Mesenchymal stem cell (in vitro differentiated cells and primary cell): ENCODE data around the gene RPL28.
"Not testable (repeated sequence)": the region's sequence is repeated elsewhere in the genome, so short reads cannot be mapped to it uniquely, and the experiment has no call there.

Experiments
- DNase-seq: peaks from one replicate; pipeline ENCODE4 v3.0.0-alpha.2; 2013
- H2AFZ ChIP-seq: one replicate; pipeline ENCODE4 v1.6.1; 2013; ENCODE audit warnings: low read depth, mild to moderate bottlenecking, control low read depth, inconsistent platforms, low read length, moderate library complexity
- H2AK5ac ChIP-seq: 2 replicates; pipeline ENCODE4 v1.6.1; 2013; ENCODE audit warnings: low read length, moderate library complexity, mild to moderate bottlenecking, inconsistent platforms; ENCODE audit not compliant: severe bottlenecking
- H2BK120ac ChIP-seq: one replicate; pipeline ENCODE4 v1.6.1; 2013; ENCODE audit warnings: low read depth, mild to moderate bottlenecking, inconsistent platforms, low read length, moderate library complexity
- H2BK12ac ChIP-seq, 2 experiments: one replicate each; pipeline ENCODE4 v1.6.1; 2013; ENCODE audit warnings: inconsistent platforms in 2 of 2, low read length in 2 of 2, mild to moderate bottlenecking in 2 of 2, moderate library complexity in 2 of 2, control low read depth in 1 of 2
- H2BK15ac ChIP-seq: one replicate; pipeline ENCODE4 v1.6.1; 2013; ENCODE audit warnings: mild to moderate bottlenecking, low read depth, inconsistent platforms; ENCODE audit not compliant: poor library complexity, severe bottlenecking
- H2BK5ac ChIP-seq: 2 replicates; pipeline ENCODE4 v1.6.1; 2013; ENCODE audit warnings: low read depth, mild to moderate bottlenecking, low read length, control low read depth, inconsistent platforms; ENCODE audit not compliant: poor library complexity, severe bottlenecking
- H3K14ac ChIP-seq, 2 experiments: one replicate each; pipeline ENCODE4 v1.6.1; 2013; ENCODE audit warnings: inconsistent platforms in 2 of 2, low read length in 2 of 2, control low read depth in 1 of 2, mild to moderate bottlenecking in 1 of 2, moderate library complexity in 1 of 2
- H3K18ac ChIP-seq, 2 experiments: one replicate each; pipeline ENCODE4 v1.6.1; 2013; ENCODE audit warnings: inconsistent platforms in 2 of 2, low read length in 2 of 2, control low read depth in 1 of 2, low read depth in 1 of 2, mild to moderate bottlenecking in 1 of 2
- H3K23ac ChIP-seq, 2 experiments: one replicate each; pipeline ENCODE4 v1.6.1; 2013; ENCODE audit warnings: inconsistent platforms in 2 of 2, low read length in 2 of 2, mild to moderate bottlenecking in 2 of 2, moderate library complexity in 2 of 2, control low read depth in 1 of 2
- H3K27ac ChIP-seq: 2 replicates; pipeline ENCODE4 v1.5.1; 2013; ENCODE audit warnings: mild to moderate bottlenecking, moderate library complexity, low read length, control low read depth, inconsistent platforms; ENCODE audit not compliant: poor library complexity, severe bottlenecking
- H3K27me3 ChIP-seq, 2 experiments: 2 replicates each; pipeline versions ENCODE4 v1.6.1 to v1.7.0; 2013; ENCODE audit warnings: low read length in 2 of 2, mild to moderate bottlenecking in 2 of 2, moderate library complexity in 2 of 2, control low read depth in 1 of 2, inconsistent platforms in 1 of 2; ENCODE audit not compliant: control insufficient read depth in 1 of 2, insufficient read depth in 1 of 2
- H3K36me3 ChIP-seq, 2 experiments: 2 replicates each; pipeline versions ENCODE4 v1.6.1 to v1.7.0; 2013; ENCODE audit warnings: low read length in 2 of 2, control low read depth in 1 of 2, inconsistent platforms in 1 of 2, low read depth in 1 of 2, mild to moderate bottlenecking in 1 of 2; ENCODE audit not compliant: insufficient read depth in 2 of 2, control insufficient read depth in 1 of 2
- H3K4ac ChIP-seq, 2 experiments: one replicate each; pipeline ENCODE4 v1.6.1; 2013; ENCODE audit warnings: inconsistent platforms in 2 of 2, low read length in 2 of 2, mild to moderate bottlenecking in 2 of 2, moderate library complexity in 2 of 2, control low read depth in 1 of 2, low read depth in 1 of 2
- H3K4me1 ChIP-seq: 2 replicates; pipeline ENCODE4 v1.6.1; 2013; ENCODE audit warnings: low read depth, low read length, control low read depth; ENCODE audit not compliant: control insufficient read depth, insufficient read depth
- H3K4me2 ChIP-seq: 2 replicates; pipeline ENCODE4 v1.6.1; 2013; ENCODE audit warnings: low read length, mild to moderate bottlenecking, inconsistent platforms; ENCODE audit not compliant: poor library complexity, severe bottlenecking
- H3K4me3 ChIP-seq, 2 experiments: 2 replicates each; pipeline versions ENCODE4 v1.5.1 to v1.7.0; 2013; ENCODE audit warnings: low read length in 2 of 2, mild to moderate bottlenecking in 2 of 2, control low read depth in 1 of 2, low read depth in 1 of 2; ENCODE audit not compliant: insufficient read depth in 1 of 2
- H3K79me1 ChIP-seq: replicated peaks from 2 replicates; pipeline ENCODE4 v1.6.1; 2013; ENCODE audit warnings: mild to moderate bottlenecking, control low read depth, low read length, inconsistent platforms; ENCODE audit not compliant: poor library complexity, severe bottlenecking
- H3K9ac ChIP-seq: 2 replicates; pipeline ENCODE4 v1.7.0; 2013; ENCODE audit warnings: mild to moderate bottlenecking, low read length, moderate library complexity
- H3K9me3 ChIP-seq: 2 replicates; pipeline ENCODE4 v1.7.0; 2013; ENCODE audit warnings: mild to moderate bottlenecking, low read length; ENCODE audit not compliant: control insufficient read depth
- H4K8ac ChIP-seq: one replicate; pipeline ENCODE4 v1.6.1; 2013; ENCODE audit warnings: inconsistent platforms, mild to moderate bottlenecking, low read length, moderate library complexity
- H4K91ac ChIP-seq: one replicate; pipeline ENCODE4 v1.6.1; 2013; ENCODE audit warnings: mild to moderate bottlenecking, low read length, inconsistent platforms
- WGBS: methylation state at CpG from one replicate; pipeline ENCODE4 v1.1.7; 2013; ENCODE audit warnings: mixed read lengths; 5-methylcytosine and 5-hydroxymethylcytosine counted together

Gene RPL28

GRCh38 chr19:55406091-55406825 lies 20.5 kb downstream of the RPL28 start:
- no peak overlapping the region for H2AK5ac ChIP-seq
- H2BK15ac ChIP-seq = no peak overlapping the region
- peaks cover 19% of the 10 kb centered on the region for H3K4me1 ChIP-seq
- H3K27me3 ChIP-seq = no peaks in the 10 kb centered on the region
- no peak overlapping the region for H4K8ac ChIP-seq
- H2BK12ac ChIP-seq = no peak overlapping the region
- H3K9ac ChIP-seq = peak overlapping the region; percentile 95
- whole genome bisulfite sequencing = 85% methylated on average over 14 of the region's 14 CpGs
- H3K18ac ChIP-seq = no peak overlapping the region
- no peak overlapping the region for H4K91ac ChIP-seq
- H3K14ac ChIP-seq = no peak overlapping the region
- DNase-seq = no peak
- H3K27ac ChIP-seq = no peak overlapping the region
- H2BK120ac ChIP-seq = no peak overlapping the region
- no peak overlapping the region for H3K4ac ChIP-seq
- no peak overlapping the region for H2BK5ac ChIP-seq
- H3K36me3 ChIP-seq = peaks cover 40 to 45% of the 10 kb centered on the region in 2 experiments
- H3K79me1 ChIP-seq = peaks cover 9% of the 10 kb centered on the region
- no peak overlapping the region for H3K23ac ChIP-seq
- no peaks in the 10 kb centered on the region for H3K9me3 ChIP-seq
- H3K4me3 ChIP-seq = peak overlapping the region in 1 of 2 experiments; percentile 83
- H3K4me2 ChIP-seq = peak overlapping the region; percentile 85
- no peak overlapping the region for H2AFZ ChIP-seq

- Histone ChIP-seq H3K4me3 (peak overlapping the region; percentile 83 to 90), H3K27me3 (no peaks in the 10 kb centered on the region), H3K79me1 (peaks cover 5% of the 10 kb centered on the region), H2BK5ac (peak overlapping the region; percentile 90), H2BK12ac (no peak overlapping the region), H4K91ac (no peak overlapping the region), H3K9me3 (no peaks in the 10 kb centered on the region), H2BK15ac (no peak overlapping the region), H3K27ac (peak overlapping the region; percentile 56), H3K36me3 (peaks cover 33 to 41% of the 10 kb centered on the region in 2 experiments), H4K8ac (no peak overlapping the region), H2BK120ac (peak overlapping the region; percentile 61), H3K9ac (peak overlapping the region; percentile 95), H2AFZ (no peak overlapping the region), H3K14ac (peak overlapping the region in 1 of 2 experiments; percentile 26), H3K18ac (peak overlapping the region; percentile 71 to 79), H3K4me1 (peaks cover 19% of the 10 kb centered on the region), H2AK5ac (no peak overlapping the region), H3K4me2 (peak overlapping the region; percentile 85), H3K4ac (no peak overlapping the region), H3K23ac (peak overlapping the region in 1 of 2 experiments; percentile 85)
- peak; percentile 37 for DNase-seq
- 22% methylated on average over 24 of the region's 35 CpGs for WGBS
Observed at GRCh38 chr19:55406826-55407549, 21.3 kb downstream of the RPL28 start.

- peak within 1 kb of the TSS; percentile 38 for H2AK5ac ChIP-seq
- H3K14ac ChIP-seq = peak within 1 kb of the TSS in 1 of 2 experiments; percentile 68
- under 1% methylated on average over 34 of the region's 36 CpGs for WGBS
- H3K36me3 ChIP-seq = peaks cover 28 to 36% of the 10 kb centered on the region in 2 experiments
- H2BK120ac ChIP-seq = peak within 1 kb of the TSS; percentile 93
- peak within 1 kb of the TSS; percentile 96 for H3K27ac ChIP-seq
- peak within 1 kb of the TSS; percentile 93 to 98 for H3K18ac ChIP-seq
- H3K27me3 ChIP-seq, H3K79me1 ChIP-seq, DNase-seq, H3K9me3 ChIP-seq: not testable (repeated sequence)
- peaks cover 19% of the 10 kb centered on the region for H3K4me1 ChIP-seq
- peak within 1 kb of the TSS; percentile 69 to 80 for H3K4ac ChIP-seq
- H3K4me2 ChIP-seq = peak within 1 kb of the TSS; percentile 85
- H3K4me3 ChIP-seq = peak within 1 kb of the TSS; percentile 83 to 90
- peak within 1 kb of the TSS; percentile 1 to 23 for H2BK12ac ChIP-seq
- H2BK15ac ChIP-seq = peak within 1 kb of the TSS; percentile 66
- H4K91ac ChIP-seq = peak within 1 kb of the TSS; percentile 99
- peak within 1 kb of the TSS; percentile 72 for H2AFZ ChIP-seq
- peak within 1 kb of the TSS in 1 of 2 experiments; percentile 85 for H3K23ac ChIP-seq
- peak within 1 kb of the TSS; percentile 96 for H2BK5ac ChIP-seq
- H4K8ac ChIP-seq = peak within 1 kb of the TSS; percentile 100
- peak within 1 kb of the TSS; percentile 95 for H3K9ac ChIP-seq
Observed at GRCh38 chr19:55407550-55407799, 21.7 kb downstream of the RPL28 start, which contains the start of gene UBE2S. UBE2S (minus strand) TSS chr19:55407788; CDS start chr19:55407589, 199 bp downstream.
